ENCODE results near the gene ORAI2.
"Not testable (repeated sequence)": the region's sequence is repeated elsewhere in the genome, so short reads cannot be mapped to it uniquely, and the experiment has no call there.

Gene ORAI2

DNA sequence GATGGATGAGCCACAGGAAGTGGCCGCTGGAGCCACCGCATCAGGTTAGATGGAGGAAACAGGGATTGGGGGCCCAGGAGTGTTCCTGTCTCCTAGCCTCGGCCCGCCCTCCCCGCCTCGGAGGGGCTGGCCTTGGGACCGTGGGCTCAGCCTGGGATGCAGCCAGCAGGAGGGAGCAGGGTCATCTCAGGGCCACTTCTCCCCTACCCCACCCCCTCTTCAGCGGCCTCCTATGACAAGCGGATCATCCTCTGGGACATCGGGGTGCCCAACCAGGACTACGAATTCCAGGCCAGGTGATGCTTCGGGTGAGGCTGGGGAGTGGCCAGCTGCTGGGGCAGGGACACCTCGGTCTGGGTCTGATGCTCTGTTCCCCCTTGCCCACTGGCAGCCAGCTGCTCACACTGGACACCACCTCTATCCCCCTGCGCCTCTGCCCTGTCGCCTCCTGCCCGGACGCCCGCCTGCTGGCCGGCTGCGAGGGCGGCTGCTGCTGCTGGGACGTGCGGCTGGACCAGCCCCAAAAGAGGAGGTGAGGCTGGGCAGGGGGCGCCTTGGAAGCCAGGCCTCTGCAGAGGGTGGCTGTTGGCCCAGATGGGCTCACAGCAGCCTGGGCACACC, 36.1 kb downstream of the ORAI2 start:
- DNase-seq (ENCODE audit: low spot score), result no peak

- no peak for DNase-seq (ENCODE audit: low spot score)
Observed at GRCh38 chr7:102469972-102470825, 36.8 kb downstream of the ORAI2 start.

DNA sequence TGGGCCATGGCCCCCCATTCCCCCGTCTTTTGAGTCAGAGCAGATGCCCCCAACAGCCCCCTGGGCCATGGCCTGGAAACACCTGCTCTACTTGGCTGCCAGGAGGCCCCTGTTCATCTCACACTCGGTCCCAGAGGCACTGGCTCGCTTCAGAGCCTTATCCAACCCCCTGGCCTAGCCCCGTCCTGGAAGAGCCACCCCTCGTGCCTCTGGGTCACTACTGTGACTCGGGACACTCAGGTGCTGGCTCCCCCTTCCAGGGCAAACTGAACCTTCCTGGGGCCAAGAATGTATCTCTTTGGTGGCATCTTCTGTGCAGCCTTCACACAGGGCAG, 38.4 kb downstream of the ORAI2 start:
- DNase-seq (ENCODE audit: low spot score), result no peak

- DNase-seq (ENCODE audit: low spot score), result no peak
Observed at GRCh38 chr7:102472126-102473041, 39.0 kb downstream of the ORAI2 start.

GRCh38 chr7:102473271-102473991, 40.1 kb downstream of the ORAI2 start:
- no peak for DNase-seq (ENCODE audit: low spot score)

- DNase-seq (ENCODE audit: low spot score), result not testable (repeated sequence)
Observed at GRCh38 chr7:102474116-102474515, 40.7 kb downstream of the ORAI2 start.

- DNase-seq (ENCODE audit: low spot score), result not testable (repeated sequence)
Observed at GRCh38 chr7:102474736-102475435, 41.5 kb downstream of the ORAI2 start.

DNA sequence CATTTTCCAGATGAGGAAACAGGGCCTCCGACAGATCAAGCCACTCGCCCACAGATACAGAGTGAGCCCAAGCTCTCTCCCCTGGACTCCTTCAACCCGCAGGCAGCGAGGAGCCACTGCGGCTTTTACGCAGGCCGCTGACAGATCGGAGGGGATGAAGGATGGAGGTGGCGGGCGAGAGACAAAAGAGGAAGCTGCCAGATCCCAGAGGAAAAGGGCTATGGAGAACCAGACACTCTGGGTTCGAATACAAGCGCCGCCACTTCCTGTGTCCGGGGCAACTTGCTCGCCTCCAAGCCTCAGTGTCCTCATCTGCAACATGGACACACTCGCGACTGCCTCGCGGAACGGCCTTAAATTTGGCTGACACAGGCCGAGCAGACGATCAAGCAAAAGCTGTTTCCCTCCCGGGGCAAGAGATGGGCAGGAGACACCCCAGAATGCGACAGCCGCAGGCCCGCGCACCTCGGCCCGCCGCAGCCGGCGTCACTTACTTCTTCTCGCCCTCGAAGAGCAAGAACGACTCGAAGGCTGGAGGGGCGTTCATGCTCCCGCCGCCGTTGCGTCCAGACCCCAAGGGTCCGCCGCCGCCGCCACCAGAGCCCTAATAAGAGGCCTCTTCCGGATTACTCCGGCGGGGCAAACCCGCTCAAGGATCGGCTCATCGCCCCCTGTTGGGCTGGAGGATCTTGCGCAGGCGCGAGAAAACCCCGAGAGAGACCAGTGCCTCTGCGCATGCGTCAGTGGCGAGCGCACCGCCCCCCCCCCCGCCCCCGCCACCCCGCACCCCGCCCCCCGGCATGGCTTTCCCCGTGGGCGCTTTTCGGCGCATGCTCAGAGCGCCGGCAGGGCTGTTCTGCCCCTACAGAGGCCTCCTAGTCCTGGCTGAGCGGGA, 45.2 kb downstream of the ORAI2 start, which contains the start of gene POLR2J:
Gene POLR2J, minus strand, starts transcription at position 609 of the 895 bp plus-strand sequence. Its CDS starts 62 bp downstream, at position 547.
- DNase-seq (ENCODE audit: low spot score), result peak; percentile 94

GRCh38 chr7:102479209-102479584, 45.8 kb downstream of the ORAI2 start:
- not testable (repeated sequence) for DNase-seq (ENCODE audit: low spot score)

DNA sequence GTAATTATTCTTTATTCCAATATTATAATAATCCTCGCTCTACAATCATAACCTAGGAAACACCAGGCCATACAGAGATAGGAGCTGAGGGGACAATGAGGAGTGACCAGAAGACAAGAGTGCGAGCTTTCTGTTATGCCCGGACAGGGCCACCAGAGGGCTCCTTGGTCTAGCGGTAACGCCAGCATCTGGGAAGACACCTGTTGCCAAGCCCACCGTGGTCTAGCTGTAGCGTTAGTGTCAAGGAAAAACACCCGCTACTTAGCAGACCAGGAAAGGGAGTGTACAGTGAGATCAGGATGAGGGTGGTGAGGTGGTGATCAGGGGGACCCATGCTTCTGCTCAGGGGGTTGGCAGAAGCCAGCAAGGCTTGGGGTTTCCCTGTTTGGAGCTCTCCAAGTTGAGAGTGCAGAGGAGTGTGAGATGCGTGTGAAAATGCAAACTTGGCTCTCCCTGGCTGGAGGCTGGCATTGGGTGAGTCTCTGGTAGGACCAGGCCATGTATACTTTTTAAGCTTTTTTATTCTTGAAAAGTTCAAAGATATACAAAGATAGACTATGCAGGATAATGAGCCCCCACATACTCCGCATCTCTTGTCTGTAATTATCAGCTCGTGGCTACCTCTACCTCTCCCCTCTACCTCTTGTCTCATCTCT, 46.7 kb downstream of the ORAI2 start:
- DNase-seq (ENCODE audit: low spot score), result peak; percentile 47

DNA sequence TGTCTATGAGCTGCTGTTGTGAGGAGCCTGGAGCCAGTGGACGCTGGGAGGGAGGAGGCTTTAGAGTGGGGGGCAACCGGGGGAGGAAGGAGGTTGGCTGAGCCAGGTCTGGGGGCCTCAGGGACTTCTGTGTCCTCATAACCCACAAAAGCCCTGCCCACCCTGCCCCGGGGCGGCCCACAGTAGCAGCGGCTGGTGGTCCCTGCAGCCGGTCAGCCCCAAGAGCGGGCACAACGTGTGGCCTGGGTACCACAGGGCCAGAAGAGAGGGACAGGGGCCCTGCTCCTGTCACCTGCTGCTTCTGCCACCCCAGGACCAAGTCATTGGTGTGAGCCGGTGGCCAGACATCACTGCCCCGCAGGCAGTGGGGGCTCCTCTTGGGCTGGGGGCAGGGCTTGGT, 48.6 kb downstream of the ORAI2 start:
- not testable (repeated sequence) for DNase-seq (ENCODE audit: low spot score)

DNA sequence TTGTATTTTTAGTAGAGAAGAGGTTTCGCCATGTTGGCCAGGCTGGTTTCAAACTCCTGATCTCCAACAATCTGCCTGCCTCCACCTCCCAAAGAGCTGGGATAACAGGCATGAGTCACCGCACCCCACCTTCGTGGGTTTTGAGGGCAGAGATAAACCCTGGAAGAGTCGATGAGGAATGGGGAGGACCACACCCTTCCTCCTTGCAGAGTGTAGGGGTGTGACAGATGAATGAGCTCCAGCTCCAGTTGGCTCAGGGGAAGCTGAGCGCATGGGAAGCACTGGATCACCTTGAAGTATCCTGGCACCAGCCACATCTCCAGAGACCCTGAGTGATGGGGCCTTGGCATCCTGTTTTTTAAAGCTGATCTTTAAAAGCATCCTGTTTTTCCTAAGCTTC, 50.9 kb downstream of the ORAI2 start:
- DNase-seq (ENCODE audit: low spot score), result not testable (repeated sequence)

- DNase-seq (ENCODE audit: low spot score), result not testable (repeated sequence)
Observed at GRCh38 chr7:102490529-102491075, 57.2 kb downstream of the ORAI2 start.

- not testable (repeated sequence) for DNase-seq (ENCODE audit: low spot score)
Observed at GRCh38 chr7:102493220-102493935, 60.0 kb downstream of the ORAI2 start.

GRCh38 chr7:102494026-102494425, 60.7 kb downstream of the ORAI2 start:
- DNase-seq (ENCODE audit: low spot score), result not testable (repeated sequence)

DNA sequence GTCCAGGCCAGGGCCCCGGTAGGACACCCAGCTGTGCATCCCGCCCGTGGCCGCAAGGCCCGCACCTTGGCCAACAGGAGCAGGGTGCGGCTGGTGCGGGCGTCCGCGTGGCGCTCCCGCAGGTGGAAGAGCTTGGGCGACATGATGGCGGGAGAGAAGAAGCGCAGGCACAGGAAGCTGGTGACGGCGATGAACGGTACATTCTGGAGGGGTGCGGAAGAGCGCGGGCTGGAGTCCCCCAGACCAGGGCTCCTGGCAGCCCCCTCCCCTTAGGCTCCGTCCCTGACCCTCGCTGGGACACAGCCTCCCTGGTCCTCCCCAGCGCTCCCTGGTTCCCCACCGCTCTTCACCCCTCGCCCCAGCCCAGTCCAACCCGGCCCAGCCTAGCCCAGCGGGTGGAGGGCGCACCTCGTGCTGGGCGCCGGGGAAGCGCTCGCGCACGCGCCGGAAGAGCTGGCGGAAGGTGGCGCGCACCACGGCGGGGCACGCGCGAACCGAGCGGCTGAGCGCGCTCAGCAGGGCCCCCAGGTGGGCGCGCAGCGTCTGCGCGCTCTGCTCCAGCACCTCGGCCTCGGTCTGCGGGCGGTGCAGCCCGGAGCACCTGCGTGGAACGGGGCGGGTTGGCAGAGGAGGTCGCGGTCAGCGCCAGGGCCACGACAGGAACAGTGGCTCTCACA, 61.2 kb downstream of the ORAI2 start:
- DNase-seq (ENCODE audit: low spot score), result not testable (repeated sequence)

DNA sequence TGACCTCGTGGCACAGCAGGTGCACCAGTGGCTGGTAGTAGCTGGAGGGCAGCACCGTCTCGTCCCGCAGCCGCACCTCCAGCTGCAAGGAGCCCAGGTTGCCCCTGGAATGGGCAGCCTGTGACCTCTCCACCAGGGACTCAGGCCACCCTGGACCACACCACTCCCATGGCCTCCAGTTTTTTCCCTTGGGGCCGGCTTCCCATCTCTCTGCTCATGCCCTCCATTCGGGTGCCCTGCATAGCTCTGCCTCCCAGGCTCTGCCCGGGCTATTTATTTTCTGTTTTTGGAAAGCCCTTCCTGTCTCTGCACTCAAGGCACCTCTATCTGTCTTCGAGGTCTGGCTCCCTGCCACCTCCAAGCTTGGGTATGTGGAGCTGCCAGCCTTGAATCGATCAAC, 63.5 kb downstream of the ORAI2 start:
- not testable (repeated sequence) for DNase-seq (ENCODE audit: low spot score)

GRCh38 chr7:102497308-102497707, 63.9 kb downstream of the ORAI2 start:
- not testable (repeated sequence) for DNase-seq (ENCODE audit: low spot score)
